ENCODE data around the gene GPRC5D. TPM values are rescaled to one million over a fixed set of nuclear protein-coding genes. Genes with fewer than 3 reads are reported as not detected.

Gene GPRC5D
- total RNA-seq, 1 experiment from 2014 or later, result 0.33 TPM

GRCh38 chr12:12954878-12955625 is 3.1 kb upstream of the GPRC5D start (continued):
- TF ChIP-seq CTCF (IDR thresholded peaks at IDR 0.05) (no peak), ZNF317 (CRISPR knock-in tag; IDR thresholded peaks at IDR 0.05; ENCODE audit: borderline replicate concordance, low read depth) (no peak)

- DNase-seq (ENCODE audit: low spot score) (no peak), ATAC-seq (no peak)
- ChIA-PET CTCF (interaction anchor here (1.0 kb wide), 1 partner anchor 22 kb away, joined by 5 read pairs; no protein-coding TSS in a partner anchor), POLR2A (no interaction called here)
- no peaks in the 10 kb centered on the region for H3K4me1 Mint-ChIP-seq
- H3K27ac Mint-ChIP-seq, result no peak overlapping the region
- TF ChIP-seq CTCF (IDR thresholded peaks at IDR 0.05) (no peak), JUN (CRISPR knock-in tag; IDR thresholded peaks at IDR 0.05) (no peak), SOX15 (CRISPR knock-in tag; IDR thresholded peaks at IDR 0.05) (no peak), ZBTB21 (CRISPR knock-in tag; IDR thresholded peaks at IDR 0.05; ENCODE audit: borderline replicate concordance) (no peak), CREM (CRISPR knock-in tag; IDR thresholded peaks at IDR 0.05) (no peak), FOXP1 (CRISPR knock-in tag; IDR thresholded peaks at IDR 0.05; ENCODE audit: borderline replicate concordance) (no peak), ZNF425 (CRISPR knock-in tag; conservative IDR thresholded peaks at IDR 0.05) (no peak), CREB1 (CRISPR knock-in tag; IDR thresholded peaks at IDR 0.05) (no peak), PREB (CRISPR knock-in tag; IDR thresholded peaks at IDR 0.05; ENCODE audit: borderline replicate concordance) (no peak), ESRRA (CRISPR knock-in tag; IDR thresholded peaks at IDR 0.05; ENCODE audit: borderline replicate concordance) (no peak)
- H3K9me3 Mint-ChIP-seq, result no peaks in the 10 kb centered on the region
- no peak overlapping the region for H3K4me3 Mint-ChIP-seq
- no peaks in the 10 kb centered on the region for H3K36me3 Mint-ChIP-seq
- no peaks in the 10 kb centered on the region for H3K27me3 Mint-ChIP-seq (ENCODE audit: low read depth)
Measured at GRCh38 chr12:12954356-12954755, 2.4 kb upstream of the GPRC5D start.

GRCh38 chr12:12951504-12951903 is 466 bp downstream of the GPRC5D start:
- H3K36me3 Mint-ChIP-seq, result no peaks in the 10 kb centered on the region
- H3K27me3 Mint-ChIP-seq (ENCODE audit: low read depth), result no peaks in the 10 kb centered on the region
- ATAC-seq (no peak), DNase-seq (ENCODE audit: low spot score) (no peak)
- H3K9me3 Mint-ChIP-seq, result no peaks in the 10 kb centered on the region
- TF ChIP-seq ETV6 (CRISPR knock-in tag; IDR thresholded peaks at IDR 0.05), result no peak
- TF ChIP-seq ZSCAN18 (CRISPR knock-in tag; IDR thresholded peaks at IDR 0.05), result no peak
- no peak for TF ChIP-seq ERG (CRISPR knock-in tag; IDR thresholded peaks at IDR 0.05)
- no peak for TF ChIP-seq NFATC4 (CRISPR knock-in tag; IDR thresholded peaks at IDR 0.05)
- TF ChIP-seq FOXP1 (CRISPR knock-in tag; IDR thresholded peaks at IDR 0.05; ENCODE audit: borderline replicate concordance), result no peak
- TF ChIP-seq ZNF671 (CRISPR knock-in tag; IDR thresholded peaks at IDR 0.05), result no peak
- no peaks in the 10 kb centered on the region for H3K4me1 Mint-ChIP-seq
- CTCF ChIA-PET, result no interaction called here
- H3K27ac Mint-ChIP-seq, result no peak overlapping the region
- POLR2A ChIA-PET, result no interaction called here
- H3K4me3 Mint-ChIP-seq, result no peak overlapping the region

Data from WTC11 (cell line).